Keratinocyte (primary cell): Measurements from ENCODE around the gene STRN. TPM values are rescaled to one million over a fixed set of nuclear protein-coding genes. Genes with fewer than 3 reads are reported as not detected.
"Not testable (repeated sequence)": the region's sequence is repeated elsewhere in the genome, so short reads cannot be mapped to it uniquely, and the experiment has no call there.

Experiments used
- DNase-seq: peaks from one replicate; pipeline ENCODE4 v3.0.0-alpha.2; 2011; ENCODE audit warnings: low read depth, missing footprints, low spot score
- FAIRE-seq: peaks from 2 replicates; lab custom pipeline; 2011; peaks lifted over from hg19 to GRCh38; lab: Jason Lieb, UNC
- H2AFZ ChIP-seq: 2 replicates; pipeline ENCODE4 v1.6.0; 2012; ENCODE audit warnings: low read length, control low read depth, inconsistent platforms; ENCODE audit not compliant: control insufficient read depth
- H3K27ac ChIP-seq: 2 replicates; pipeline ENCODE4 v1.5.1; 2011; ENCODE audit warnings: low read length; ENCODE audit not compliant: control insufficient read depth, insufficient read depth
- H3K27me3 ChIP-seq: 3 replicates; pipeline ENCODE4 v1.6.0; 2011; ENCODE audit warnings: low read length; ENCODE audit not compliant: control insufficient read depth, insufficient read depth; ENCODE audit errors: extremely low read depth
- H3K36me3 ChIP-seq, 2 experiments: 2 replicates in 1 of 2; 3 replicates in 1 of 2; pipeline ENCODE4 v1.5.1; 2011; ENCODE audit warnings: low read length in 2 of 2, mild to moderate bottlenecking in 1 of 2; ENCODE audit not compliant: control insufficient read depth in 2 of 2, insufficient read depth in 2 of 2; ENCODE audit errors: extremely low read depth in 1 of 2
- H3K4me1 ChIP-seq: 3 replicates; pipeline ENCODE4 v1.5.1; 2011; ENCODE audit warnings: low read length; ENCODE audit not compliant: control insufficient read depth, insufficient read depth; ENCODE audit errors: extremely low read depth
- H3K4me2 ChIP-seq: 3 replicates; pipeline ENCODE4 v1.6.0; 2011; ENCODE audit warnings: low read depth, low read length; ENCODE audit not compliant: control insufficient read depth, insufficient read depth; ENCODE audit errors: extremely low read depth
- H3K4me3 ChIP-seq, 3 experiments: fragments of 200-600 bp in 1 of 3; sonication (generic) in 1 of 3; 2 replicates in 2 of 3; 3 replicates in 1 of 3; pipeline ENCODE4 v1.5.1; 2011 to 2016; ENCODE audit warnings: low read length in 3 of 3, mild to moderate bottlenecking in 3 of 3, control low read depth in 2 of 3, inconsistent platforms in 1 of 3, low read depth in 1 of 3, mixed read lengths in 1 of 3, mixed run types in 1 of 3, moderate library complexity in 1 of 3; ENCODE audit not compliant: control insufficient read depth in 2 of 3, insufficient read depth in 2 of 3; ENCODE audit errors: extremely low read depth in 1 of 3
- H3K79me2 ChIP-seq: 2 replicates; pipeline ENCODE4 v1.6.0; 2012; ENCODE audit warnings: low read length; ENCODE audit not compliant: control insufficient read depth, insufficient read depth
- H3K9ac ChIP-seq: 3 replicates; pipeline ENCODE4 v1.6.0; 2011; ENCODE audit warnings: low read length; ENCODE audit not compliant: control insufficient read depth, insufficient read depth; ENCODE audit errors: extremely low read depth
- H3K9me1 ChIP-seq: 3 replicates; pipeline ENCODE4 v1.6.0; 2011; ENCODE audit warnings: low read length; ENCODE audit not compliant: control insufficient read depth, insufficient read depth; ENCODE audit errors: extremely low read depth
- H3K9me3 ChIP-seq: 2 replicates; pipeline ENCODE4 v1.5.1; 2012; ENCODE audit warnings: low read depth, low read length; ENCODE audit not compliant: control insufficient read depth
- H4K20me1 ChIP-seq: 3 replicates; pipeline ENCODE4 v1.6.0; 2011; ENCODE audit warnings: low read length; ENCODE audit not compliant: control insufficient read depth, insufficient read depth; ENCODE audit errors: extremely low read depth
- CTCF ChIP-seq, 3 experiments: IDR thresholded peaks in 1 of 3; conservative IDR thresholded peaks in 1 of 3; optimal IDR thresholded peaks in 1 of 3; 2 replicates in 2 of 3; 3 replicates in 1 of 3; pipeline versions ENCODE3 to v1.5.1; 2011; ENCODE audit warnings: low read length in 3 of 3, mild to moderate bottlenecking in 3 of 3, moderate library complexity in 2 of 3, control low read depth in 1 of 3, inconsistent platforms in 1 of 3; ENCODE audit not compliant: insufficient read depth in 2 of 3; ENCODE audit errors: extremely low read depth in 1 of 3
- EZH2 ChIP-seq: IDR thresholded peaks from one replicate; pipeline ENCODE4 v1.6.1; 2012; ENCODE audit warnings: inconsistent platforms, mild to moderate bottlenecking, low read length, moderate library complexity
- dilution Hi-C: fragments of 300-500 bp; cut with MboI; formaldehyde crosslinking; loops from one replicate; pipeline ENCODE4 v1.7.0; 2020; ENCODE audit warnings: low sequenced_read_pairs; ENCODE audit not compliant: extremely low pct_ligation_motif_present
- polyA plus RNA-seq, 5 experiments: library from polyadenylated mRNA; depleted of rRNA in 3 of 5; stranded (reverse) in 3 of 5; stranded (forward) in 1 of 5; unstranded in 1 of 5; fragments of >200 nt; gene quantifications; 1 replicate in 1 of 5; 2 replicates in 3 of 5; 3 replicates in 1 of 5; pipeline versions ENCODE4 v1.2.1 to v1.2.3, GENCODE V29; 2011 to 2012; ENCODE audit warnings: missing spikeins in 2 of 5, low read depth in 1 of 5, low replicate concordance in 1 of 5

Gene STRN
- polyA plus RNA-seq, 1 donor (not counting 4 experiments of a cell fraction or from before 2014, with no cell fraction given): 29.3 TPM

GRCh38 chr2:36889795-36890194, 76.5 kb downstream of the STRN start:
- dilution Hi-C loops: no loop called here
- peak; percentile 97 for FAIRE-seq
- DNase-seq: peak; percentile 82

GRCh38 chr2:36887095-36887494, 79.2 kb downstream of the STRN start:
- DNase-seq, H2AFZ ChIP-seq, H3K27me3 ChIP-seq, H3K36me3 ChIP-seq, H3K27ac ChIP-seq, H3K4me1 ChIP-seq, H3K4me2 ChIP-seq, H3K4me3 ChIP-seq, FAIRE-seq, H3K9ac ChIP-seq, dilution Hi-C loops, H3K79me2 ChIP-seq, H3K9me1 ChIP-seq, H3K9me3 ChIP-seq, H4K20me1 ChIP-seq: not testable (repeated sequence)

More at GRCh38 chr2:36889795-36890194, 76.5 kb downstream of the STRN start:
- Histone ChIP-seq H3K4me2 (peak overlapping the region; percentile 45), H2AFZ (no peak overlapping the region), H3K9me1 (no peaks in the 10 kb centered on the region), H3K36me3 (peaks cover 0 to 3% of the 10 kb centered on the region in 2 experiments), H3K9me3 (no peaks in the 10 kb centered on the region), H3K27ac (peak overlapping the region; percentile 72), H3K79me2 (no peaks in the 10 kb centered on the region), H4K20me1 (no peaks in the 10 kb centered on the region), H3K4me1 (peaks cover 10% of the 10 kb centered on the region), H3K27me3 (no peaks in the 10 kb centered on the region), H3K9ac (no peak overlapping the region), H3K4me3 (no peak overlapping the region)
- TF ChIP-seq EZH2 (no peak), CTCF (optimal IDR thresholded peaks at IDR 0.05 in 1 of 3, IDR thresholded peaks at IDR 0.05 in 1 of 3, conservative IDR thresholded peaks at IDR 0.05 in 1 of 3; ENCODE audit: extremely low read depth in 1 of 3, insufficient read depth in 2 of 3, low read length in 3 of 3) (no peak)

- dilution Hi-C loops: no loop called here
- TF ChIP-seq EZH2: no peak
- H3K4me3 ChIP-seq: no peak overlapping the region
- no peaks in the 10 kb centered on the region for H3K79me2 ChIP-seq
- peaks cover 0 to 8% of the 10 kb centered on the region in 2 experiments for H3K36me3 ChIP-seq
- no peaks in the 10 kb centered on the region for H3K9me1 ChIP-seq
- no peak for DNase-seq
- no peak overlapping the region for H3K27ac ChIP-seq
- no peak overlapping the region for H2AFZ ChIP-seq
- no peak for FAIRE-seq
- no peaks in the 10 kb centered on the region for H3K9me3 ChIP-seq
- no peak overlapping the region for H3K9ac ChIP-seq
- no peaks in the 10 kb centered on the region for H4K20me1 ChIP-seq
- H3K27me3 ChIP-seq: no peaks in the 10 kb centered on the region
- no peak overlapping the region for H3K4me2 ChIP-seq
- peaks cover 10% of the 10 kb centered on the region for H3K4me1 ChIP-seq
Observed at GRCh38 chr2:36886664-36887063, 79.7 kb downstream of the STRN start.
